Thoracic aorta (tissue), 2 donors: ENCODE results near the gene CRELD1. TPM values are rescaled to one million over a fixed set of nuclear protein-coding genes. Genes with fewer than 3 reads are reported as not detected.

Experiments
- ATAC-seq: fragments of 150-250 bp; one replicate; pipeline ENCODE4 v1.8.0; 2017; ENCODE audit warnings: low read depth; ENCODE audit not compliant: insufficient number of reproducible peaks, low FRiP score
- DNase-seq: peaks from one replicate; pipeline ENCODE4 v3.0.0-alpha.2; 2020; ENCODE audit warnings: low spot score
- H3K27ac ChIP-seq, 2 donors: fragments of 200-600 bp; sonication (generic); 1 replicate in 1 of 2; 2 replicates in 1 of 2; pipeline ENCODE4 v1.5.1; 2016; ENCODE audit warnings: mild to moderate bottlenecking in 2 of 2, moderate library complexity in 2 of 2
- H3K27me3 ChIP-seq: fragments of 200-600 bp; sonication (generic); replicated peaks from 2 replicates; pipeline ENCODE4 v1.6.0; 2016; ENCODE audit warnings: mild to moderate bottlenecking; ENCODE audit not compliant: insufficient read depth
- H3K36me3 ChIP-seq: fragments of 200-600 bp; sonication (generic); one replicate; pipeline ENCODE4 v1.5.1; 2016
- H3K4me1 ChIP-seq, 2 donors: fragments of 200-600 bp; sonication (generic); 1 replicate in 1 of 2; 2 replicates in 1 of 2; pipeline versions ENCODE4 v1.5.1 to v1.6.0; 2016; ENCODE audit warnings: low read depth in 2 of 2, mild to moderate bottlenecking in 1 of 2; ENCODE audit not compliant: control insufficient read depth in 1 of 2
- H3K4me3 ChIP-seq: fragments of 200-600 bp; sonication (generic); 2 replicates; pipeline ENCODE4 v1.5.1; 2016; ENCODE audit warnings: mild to moderate bottlenecking
- H3K9me3 ChIP-seq: fragments of 200-600 bp; sonication (generic); 2 replicates; pipeline ENCODE4 v1.5.1; 2016
- CTCF ChIP-seq: fragments of 200-600 bp; sonication (generic); IDR thresholded peaks from one replicate; pipeline ENCODE4 v1.5.1; 2019; ENCODE audit warnings: antibody characterized with exemption
- total RNA-seq, 2 donors: library from RNA; depleted of rRNA; stranded (reverse); fragments of >200 nt; gene quantifications; one replicate each; pipeline versions ENCODE4 v1.1.0 to v1.2.3, GENCODE V29; 2016

Gene CRELD1
- total RNA-seq, 2 donors from 2014 or later, result 37.2 to 37.4 TPM

GRCh38 chr3:9969632-9970019, 36.0 kb downstream of the CRELD1 start:
- Histone ChIP-seq H3K36me3 (peaks cover 39% of the 10 kb centered on the region), H3K4me1 (no peaks in the 10 kb centered on the region), H3K27me3 (no peaks in the 10 kb centered on the region), H3K9me3 (no peaks in the 10 kb centered on the region), H3K4me3 (no peak overlapping the region), H3K27ac (no peak overlapping the region)
- DNase-seq (no peak), ATAC-seq (no peak)
- no peak for TF ChIP-seq CTCF

GRCh38 chr3:9970020-9970652, 36.5 kb downstream of the CRELD1 start:
- Histone ChIP-seq H3K9me3 (no peaks in the 10 kb centered on the region), H3K4me3 (no peak overlapping the region), H3K36me3 (peaks cover 39% of the 10 kb centered on the region), H3K27ac (no peak overlapping the region), H3K27me3 (no peaks in the 10 kb centered on the region), H3K4me1 (no peaks in the 10 kb centered on the region)
- no peak for ATAC-seq
- TF ChIP-seq CTCF, result no peak
- DNase-seq, result no peak

GRCh38 chr3:9976721-9977709, 43.4 kb downstream of the CRELD1 start:
- H3K4me3 ChIP-seq, result peak overlapping the region; percentile 9
- H3K36me3 ChIP-seq, result peaks cover 16% of the 10 kb centered on the region
- TF ChIP-seq CTCF, result no peak
- H3K4me1 ChIP-seq, result peaks cover 15 to 18% of the 10 kb centered on the region in 2 donors
- H3K9me3 ChIP-seq, result no peaks in the 10 kb centered on the region
- DNase-seq (peak; percentile 67), ATAC-seq (peak; percentile 100)
- H3K27ac ChIP-seq, result peak overlapping the region; percentile 72 to 90
- H3K27me3 ChIP-seq, result no peaks in the 10 kb centered on the region

GRCh38 chr3:9978710-9979305, 45.2 kb downstream of the CRELD1 start:
- Histone ChIP-seq H3K27ac (peak overlapping the region; percentile 50 to 90), H3K36me3 (peaks cover 6% of the 10 kb centered on the region), H3K4me3 (no peak overlapping the region), H3K4me1 (peaks cover 15 to 26% of the 10 kb centered on the region in 2 donors), H3K9me3 (no peaks in the 10 kb centered on the region), H3K27me3 (no peaks in the 10 kb centered on the region)
- DNase-seq, result no peak
- TF ChIP-seq CTCF, result no peak
- no peak for ATAC-seq

- DNase-seq, result no peak
- H3K4me3 ChIP-seq, result no peak overlapping the region
- peaks cover 6% of the 10 kb centered on the region for H3K36me3 ChIP-seq
- no peak overlapping the region for H3K27ac ChIP-seq
- H3K27me3 ChIP-seq, result no peaks in the 10 kb centered on the region
- ATAC-seq, result no peak
- H3K9me3 ChIP-seq, result no peaks in the 10 kb centered on the region
- TF ChIP-seq CTCF, result no peak
- peaks cover 15 to 38% of the 10 kb centered on the region in 2 donors for H3K4me1 ChIP-seq
Measured at GRCh38 chr3:9980251-9980650, 46.6 kb downstream of the CRELD1 start.
